ENCODE data around the gene SUGP1.

SUGP1 gene

DNA sequence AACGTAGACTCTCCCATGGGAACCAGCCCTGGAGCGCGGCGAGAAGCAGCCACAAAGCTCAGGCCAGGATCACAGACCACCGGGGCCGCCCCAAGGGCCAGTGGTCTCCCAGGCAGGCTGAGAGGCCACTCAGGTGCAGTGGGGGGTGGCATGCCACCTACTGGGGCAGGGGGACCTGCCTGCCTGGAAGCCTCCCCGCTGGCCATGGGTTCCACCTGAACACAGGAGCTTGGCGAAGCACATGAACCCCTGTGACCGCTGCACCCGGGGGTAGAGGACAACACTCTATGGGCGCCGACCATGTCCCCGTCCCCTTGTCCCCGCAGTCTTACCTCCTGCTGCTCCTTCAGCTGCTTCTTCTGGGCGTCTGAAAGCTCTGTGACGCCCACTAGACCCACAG is 40.5 kb downstream of the SUGP1 start:
- Histone ChIP-seq H3K9me3 (ENCODE audit: control insufficient read depth in 2 of 2, low read length in 2 of 2) (no peaks in the 10 kb centered on the region), H3K36me3 (ENCODE audit: control insufficient read depth in 2 of 2, insufficient read depth in 2 of 2, low read length in 2 of 2) (peaks cover 53 to 69% of the 10 kb centered on the region in 2 donors), H3K4me1 (ENCODE audit: control insufficient read depth in 2 of 2, insufficient read depth in 2 of 2, low read length in 2 of 2) (no peaks in the 10 kb centered on the region), H3K27ac (ENCODE audit: low read depth in 2 of 2, low read length in 2 of 2) (no peak overlapping the region), H3K27me3 (ENCODE audit: control insufficient read depth in 2 of 2, insufficient read depth in 2 of 2, low read length in 2 of 2) (no peaks in the 10 kb centered on the region), H3K4me3 (ENCODE audit: low read length in 2 of 2) (no peak overlapping the region), H3K9ac (ENCODE audit: low read depth in 1 of 2, low read length in 2 of 2) (no peak overlapping the region)

GRCh38 chr19:19279062-19279612 is 41.2 kb downstream of the SUGP1 start:
- Histone ChIP-seq H3K9ac (ENCODE audit: low read depth in 1 of 2, low read length in 2 of 2) (no peak overlapping the region), H3K36me3 (ENCODE audit: control insufficient read depth in 2 of 2, insufficient read depth in 2 of 2, low read length in 2 of 2) (peaks cover 51 to 64% of the 10 kb centered on the region in 2 donors), H3K4me1 (ENCODE audit: control insufficient read depth in 2 of 2, insufficient read depth in 2 of 2, low read length in 2 of 2) (peaks cover 0 to 2% of the 10 kb centered on the region in 2 donors), H3K9me3 (ENCODE audit: control insufficient read depth in 2 of 2, low read length in 2 of 2) (no peaks in the 10 kb centered on the region), H3K4me3 (ENCODE audit: low read length in 2 of 2) (no peak overlapping the region), H3K27ac (ENCODE audit: low read depth in 2 of 2, low read length in 2 of 2) (no peak overlapping the region), H3K27me3 (ENCODE audit: control insufficient read depth in 2 of 2, insufficient read depth in 2 of 2, low read length in 2 of 2) (no peaks in the 10 kb centered on the region)

- Histone ChIP-seq H3K9ac (ENCODE audit: low read depth in 1 of 2, low read length in 2 of 2) (no peak overlapping the region), H3K36me3 (ENCODE audit: control insufficient read depth in 2 of 2, insufficient read depth in 2 of 2, low read length in 2 of 2) (peaks cover 49 to 58% of the 10 kb centered on the region in 2 donors), H3K9me3 (ENCODE audit: control insufficient read depth in 2 of 2, low read length in 2 of 2) (no peaks in the 10 kb centered on the region), H3K27me3 (ENCODE audit: control insufficient read depth in 2 of 2, insufficient read depth in 2 of 2, low read length in 2 of 2) (no peaks in the 10 kb centered on the region), H3K4me3 (ENCODE audit: low read length in 2 of 2) (no peak overlapping the region), H3K4me1 (ENCODE audit: control insufficient read depth in 2 of 2, insufficient read depth in 2 of 2, low read length in 2 of 2) (peaks cover 0 to 2% of the 10 kb centered on the region in 2 donors), H3K27ac (ENCODE audit: low read depth in 2 of 2, low read length in 2 of 2) (no peak overlapping the region)
These were observed 42.0 kb downstream of the SUGP1 start for GRCh38 chr19:19278315-19278714.

GRCh38 chr19:19276851-19277250 is 43.5 kb downstream of the SUGP1 start:
- peaks cover 0 to 2% of the 10 kb centered on the region in 2 donors for H3K4me1 ChIP-seq (ENCODE audit: control insufficient read depth in 2 of 2, insufficient read depth in 2 of 2, low read length in 2 of 2)
- H3K9me3 ChIP-seq (ENCODE audit: control insufficient read depth in 2 of 2, low read length in 2 of 2) = no peaks in the 10 kb centered on the region
- H3K27me3 ChIP-seq (ENCODE audit: control insufficient read depth in 2 of 2, insufficient read depth in 2 of 2, low read length in 2 of 2) = no peaks in the 10 kb centered on the region
- no peak overlapping the region for H3K4me3 ChIP-seq (ENCODE audit: low read length in 2 of 2)
- peaks cover 49 to 55% of the 10 kb centered on the region in 2 donors for H3K36me3 ChIP-seq (ENCODE audit: control insufficient read depth in 2 of 2, insufficient read depth in 2 of 2, low read length in 2 of 2)
- H3K9ac ChIP-seq (ENCODE audit: low read depth in 1 of 2, low read length in 2 of 2) = no peak overlapping the region
- H3K27ac ChIP-seq (ENCODE audit: low read depth in 2 of 2, low read length in 2 of 2) = no peak overlapping the region

DNA sequence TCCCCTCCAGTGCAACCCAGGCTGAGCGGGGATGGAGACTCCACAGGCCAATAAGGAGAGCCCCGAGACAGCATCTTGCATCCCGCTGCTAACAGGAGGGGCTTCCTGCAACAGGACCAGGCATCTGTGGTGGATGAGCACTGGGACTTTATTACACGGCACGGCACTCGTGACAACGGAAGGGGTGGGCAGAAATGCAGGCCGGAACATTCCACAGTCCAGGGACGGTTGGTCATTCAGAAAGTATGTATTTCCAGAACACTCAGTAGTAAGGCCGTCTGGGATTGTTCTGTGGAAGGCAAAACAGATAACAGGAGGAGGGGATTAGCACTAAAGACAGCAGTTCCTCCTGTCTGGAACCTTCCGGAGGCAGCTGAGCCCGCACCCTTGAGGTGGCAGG is 43.9 kb downstream of the SUGP1 start:
- H3K9ac ChIP-seq (ENCODE audit: low read depth in 1 of 2, low read length in 2 of 2) = no peak overlapping the region
- H3K36me3 ChIP-seq (ENCODE audit: control insufficient read depth in 2 of 2, insufficient read depth in 2 of 2, low read length in 2 of 2) = peaks cover 45 to 51% of the 10 kb centered on the region in 2 donors
- no peaks in the 10 kb centered on the region for H3K27me3 ChIP-seq (ENCODE audit: control insufficient read depth in 2 of 2, insufficient read depth in 2 of 2, low read length in 2 of 2)
- H3K9me3 ChIP-seq (ENCODE audit: control insufficient read depth in 2 of 2, low read length in 2 of 2) = no peaks in the 10 kb centered on the region
- H3K4me1 ChIP-seq (ENCODE audit: control insufficient read depth in 2 of 2, insufficient read depth in 2 of 2, low read length in 2 of 2) = peaks cover 0 to 2% of the 10 kb centered on the region in 2 donors
- no peak overlapping the region for H3K4me3 ChIP-seq (ENCODE audit: low read length in 2 of 2)
- no peak overlapping the region for H3K27ac ChIP-seq (ENCODE audit: low read depth in 2 of 2, low read length in 2 of 2)

GRCh38 chr19:19274716-19275565 is 45.4 kb downstream of the SUGP1 start:
- Histone ChIP-seq H3K27me3 (ENCODE audit: control insufficient read depth in 2 of 2, insufficient read depth in 2 of 2, low read length in 2 of 2) (no peaks in the 10 kb centered on the region), H3K9ac (ENCODE audit: low read depth in 1 of 2, low read length in 2 of 2) (no peak overlapping the region), H3K27ac (ENCODE audit: low read depth in 2 of 2, low read length in 2 of 2) (no peak overlapping the region), H3K4me1 (ENCODE audit: control insufficient read depth in 2 of 2, insufficient read depth in 2 of 2, low read length in 2 of 2) (peaks cover 0 to 2% of the 10 kb centered on the region in 2 donors), H3K9me3 (ENCODE audit: control insufficient read depth in 2 of 2, low read length in 2 of 2) (no peaks in the 10 kb centered on the region), H3K4me3 (ENCODE audit: low read length in 2 of 2) (no peak overlapping the region), H3K36me3 (ENCODE audit: control insufficient read depth in 2 of 2, insufficient read depth in 2 of 2, low read length in 2 of 2) (peaks cover 32 to 37% of the 10 kb centered on the region in 2 donors)

GRCh38 chr19:19274146-19274545 is 46.2 kb downstream of the SUGP1 start:
- Histone ChIP-seq H3K27me3 (ENCODE audit: control insufficient read depth in 2 of 2, insufficient read depth in 2 of 2, low read length in 2 of 2) (no peaks in the 10 kb centered on the region), H3K4me3 (ENCODE audit: low read length in 2 of 2) (no peak overlapping the region), H3K9ac (ENCODE audit: low read depth in 1 of 2, low read length in 2 of 2) (no peak overlapping the region), H3K36me3 (ENCODE audit: control insufficient read depth in 2 of 2, insufficient read depth in 2 of 2, low read length in 2 of 2) (peaks cover 26 to 29% of the 10 kb centered on the region in 2 donors), H3K9me3 (ENCODE audit: control insufficient read depth in 2 of 2, low read length in 2 of 2) (no peaks in the 10 kb centered on the region), H3K4me1 (ENCODE audit: control insufficient read depth in 2 of 2, insufficient read depth in 2 of 2, low read length in 2 of 2) (peaks cover 0 to 2% of the 10 kb centered on the region in 2 donors), H3K27ac (ENCODE audit: low read depth in 2 of 2, low read length in 2 of 2) (no peak overlapping the region)

GRCh38 chr19:19271828-19272599 is 48.3 kb downstream of the SUGP1 start:
- Histone ChIP-seq H3K4me3 (ENCODE audit: low read length in 2 of 2) (peak overlapping the region; percentile 33 to 58), H3K36me3 (ENCODE audit: control insufficient read depth in 2 of 2, insufficient read depth in 2 of 2, low read length in 2 of 2) (peaks cover 8 to 10% of the 10 kb centered on the region in 2 donors), H3K27me3 (ENCODE audit: control insufficient read depth in 2 of 2, insufficient read depth in 2 of 2, low read length in 2 of 2) (no peaks in the 10 kb centered on the region), H3K9me3 (ENCODE audit: control insufficient read depth in 2 of 2, low read length in 2 of 2) (no peaks in the 10 kb centered on the region), H3K9ac (ENCODE audit: low read depth in 1 of 2, low read length in 2 of 2) (peak overlapping the region in 1 of 2 donors; percentile 17), H3K4me1 (ENCODE audit: control insufficient read depth in 2 of 2, insufficient read depth in 2 of 2, low read length in 2 of 2) (peaks cover 0 to 2% of the 10 kb centered on the region in 2 donors), H3K27ac (ENCODE audit: low read depth in 2 of 2, low read length in 2 of 2) (no peak overlapping the region)

DNA sequence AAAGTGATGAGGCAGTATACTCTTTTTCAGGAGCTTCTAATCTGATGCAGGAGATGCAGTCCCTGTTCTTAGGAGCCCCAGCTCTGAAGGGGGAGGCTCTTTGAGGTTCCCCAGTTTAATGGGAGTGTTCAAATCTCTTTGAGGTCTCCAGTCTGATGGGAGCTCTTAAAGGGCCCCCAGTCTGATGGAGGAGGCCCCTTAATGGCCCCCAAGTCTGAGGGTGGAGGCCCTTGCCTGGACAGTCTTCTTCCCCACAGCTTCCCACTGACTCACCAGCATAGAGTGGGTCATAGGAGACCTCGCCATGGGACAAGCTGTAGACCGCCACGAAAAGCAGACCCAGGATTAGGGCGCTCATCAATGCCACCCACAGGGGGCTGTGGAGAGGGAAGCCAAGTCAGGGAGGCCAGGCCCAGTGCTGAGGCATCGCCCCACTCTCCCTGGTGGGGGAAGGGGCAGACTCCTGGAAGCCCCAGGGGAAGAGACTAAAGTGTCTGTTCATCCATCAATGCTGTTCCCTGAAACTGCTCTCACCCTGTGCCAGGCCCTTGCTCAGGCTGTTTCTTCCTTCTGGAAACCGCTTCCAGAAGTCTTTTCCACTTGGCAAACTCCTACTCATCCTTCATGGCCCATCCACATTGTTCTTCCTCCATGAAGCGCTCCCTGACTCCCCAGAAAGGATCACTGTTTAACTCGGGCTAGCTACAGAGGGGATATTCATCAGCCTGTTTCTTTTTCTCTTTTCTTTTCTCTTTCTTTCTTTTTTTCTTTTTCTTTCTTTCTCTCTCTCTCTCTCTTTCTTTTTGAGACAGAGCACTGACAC is 49.3 kb downstream of the SUGP1 start:
- Histone ChIP-seq H3K9ac (ENCODE audit: low read depth in 1 of 2, low read length in 2 of 2) (no peak overlapping the region), H3K27ac (ENCODE audit: low read depth in 2 of 2, low read length in 2 of 2) (no peak overlapping the region), H3K27me3 (ENCODE audit: control insufficient read depth in 2 of 2, insufficient read depth in 2 of 2, low read length in 2 of 2) (no peaks in the 10 kb centered on the region), H3K4me3 (ENCODE audit: low read length in 2 of 2) (no peak overlapping the region), H3K4me1 (ENCODE audit: control insufficient read depth in 2 of 2, insufficient read depth in 2 of 2, low read length in 2 of 2) (peaks cover 0 to 2% of the 10 kb centered on the region in 2 donors), H3K9me3 (ENCODE audit: control insufficient read depth in 2 of 2, low read length in 2 of 2) (no peaks in the 10 kb centered on the region), H3K36me3 (ENCODE audit: control insufficient read depth in 2 of 2, insufficient read depth in 2 of 2, low read length in 2 of 2) (peaks cover 0 to 3% of the 10 kb centered on the region in 2 donors)
